Kidney (tissue), 14 donors: ENCODE data around the gene MYRIP. TPM values are rescaled to one million over a fixed set of nuclear protein-coding genes. Genes with fewer than 3 reads are reported as not detected.

Experiments used
- DNase-seq, 5 donors: peaks; one replicate each; pipeline ENCODE4 v3.0.0-alpha.2; 2013 to 2020
- FAIRE-seq: peaks from 2 replicates; lab custom pipeline; 2012; peaks lifted over from hg19 to GRCh38; lab: Jason Lieb, UNC
- H3K27ac ChIP-seq, 2 donors: one replicate each; pipeline ENCODE4 v1.7.0; 2013; ENCODE audit warnings: low read depth in 2 of 2, low read length in 2 of 2, inconsistent platforms in 1 of 2
- H3K27me3 ChIP-seq: one replicate; pipeline ENCODE4 v1.7.1; 2013; ENCODE audit warnings: low read length, inconsistent platforms; ENCODE audit not compliant: control insufficient read depth, insufficient read depth
- H3K36me3 ChIP-seq, 3 donors: one replicate each; pipeline versions ENCODE4 v1.7.0 to v1.7.1; 2013; ENCODE audit warnings: low read length in 3 of 3, control low read depth in 1 of 3, inconsistent platforms in 1 of 3; ENCODE audit not compliant: insufficient read depth in 3 of 3, control insufficient read depth in 2 of 3
- H3K4me1 ChIP-seq, 3 donors: one replicate each; pipeline versions ENCODE4 v1.7.0 to v1.7.1; 2013; ENCODE audit warnings: low read length in 3 of 3, inconsistent platforms in 1 of 3, low read depth in 1 of 3; ENCODE audit not compliant: control insufficient read depth in 2 of 3, insufficient read depth in 2 of 3
- H3K4me3 ChIP-seq, 3 donors: one replicate each; pipeline versions ENCODE4 v1.7.0 to v1.8.1; 2013; ENCODE audit warnings: low read length in 3 of 3, control low read depth in 1 of 3, inconsistent platforms in 1 of 3
- H3K9ac ChIP-seq, 3 donors: one replicate each; pipeline versions ENCODE4 v1.7.0 to v1.7.1; 2013; ENCODE audit warnings: low read length in 3 of 3, control low read depth in 1 of 3, inconsistent platforms in 1 of 3
- H3K9me3 ChIP-seq, 3 donors: one replicate each; pipeline versions ENCODE4 v1.7.0 to v1.7.1; 2013; ENCODE audit warnings: low read length in 3 of 3, control low read depth in 1 of 3, inconsistent platforms in 1 of 3; ENCODE audit not compliant: control insufficient read depth in 2 of 3, insufficient read depth in 1 of 3
- intact Hi-C: fragments of 100-400 bp; cut with DNase I; formaldehyde crosslinking; loops from one replicate; pipeline ENCODE4 v1.11.1; 2022
- polyA plus RNA-seq: library from polyadenylated mRNA; stranded (reverse); fragments of 350-450 nt; fragmentation: Illumina TruSeq; extraction: RNeasy Lipid Tissue Mini Kit (QIAGEN cat#74804); gene quantifications from one replicate; pipeline ENCODE4 v1.2.3, GENCODE V29; 2014; ENCODE audit warnings: low read depth, low replicate concordance; ENCODE audit not compliant: insufficient read depth
- total RNA-seq: library from RNA; stranded (reverse); fragmentation: NEBNext Ultra II Directional; extraction: Animal tissue kit (Norgen Biotek cat#: 25700); gene quantifications from one replicate; pipeline ENCODE4 v1.2.1, GENCODE V29; 2021
- TF ChIP-seq, protein P1 (sequence below): IDR thresholded peaks from 3 replicates; pipeline ENCODE4 v1.5.1; 2012; ENCODE audit warnings: mild to moderate bottlenecking, moderate library complexity, borderline replicate concordance; ENCODE audit not compliant: insufficient read depth; ENCODE audit errors: extremely low read depth
- donor health status: control.
- donor health status: control.
- donor health status: control.
- donor health status: control.
- donor health status: control.
- donor health status: DM: yes; HTN: yes; CAD: no.
- donor health status: Normal renal cell carcinoma (clear cell type).

The MYRIP gene
- total and polyA plus RNA-seq, 2 donors from 2014 or later = 0.92 to 6.6 TPM

DNA sequence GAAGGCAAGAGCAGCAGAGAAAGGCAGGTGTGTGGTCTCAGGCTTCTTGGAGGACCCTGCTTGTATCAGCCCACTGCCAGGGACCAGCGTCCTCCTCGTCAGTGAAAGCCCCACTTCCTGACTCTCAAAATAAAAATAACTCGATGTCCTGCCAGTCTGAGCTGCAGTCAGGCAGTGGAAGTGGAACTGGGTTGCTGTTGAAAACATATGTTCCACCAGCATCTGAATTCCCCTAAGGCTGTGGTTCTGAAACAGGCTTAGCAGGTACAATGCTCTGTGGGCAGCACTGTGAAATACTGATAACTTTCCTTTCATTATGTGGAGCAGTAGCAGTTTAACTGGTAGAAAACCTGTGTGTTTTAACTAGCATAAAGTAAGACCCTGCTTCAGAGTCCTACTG lies 378.5 kb downstream of the MYRIP start:
- no peaks in the 10 kb centered on the region for H3K9me3 ChIP-seq
- no peak overlapping the region for H3K9ac ChIP-seq
- TF ChIP-seq, protein P1, sequence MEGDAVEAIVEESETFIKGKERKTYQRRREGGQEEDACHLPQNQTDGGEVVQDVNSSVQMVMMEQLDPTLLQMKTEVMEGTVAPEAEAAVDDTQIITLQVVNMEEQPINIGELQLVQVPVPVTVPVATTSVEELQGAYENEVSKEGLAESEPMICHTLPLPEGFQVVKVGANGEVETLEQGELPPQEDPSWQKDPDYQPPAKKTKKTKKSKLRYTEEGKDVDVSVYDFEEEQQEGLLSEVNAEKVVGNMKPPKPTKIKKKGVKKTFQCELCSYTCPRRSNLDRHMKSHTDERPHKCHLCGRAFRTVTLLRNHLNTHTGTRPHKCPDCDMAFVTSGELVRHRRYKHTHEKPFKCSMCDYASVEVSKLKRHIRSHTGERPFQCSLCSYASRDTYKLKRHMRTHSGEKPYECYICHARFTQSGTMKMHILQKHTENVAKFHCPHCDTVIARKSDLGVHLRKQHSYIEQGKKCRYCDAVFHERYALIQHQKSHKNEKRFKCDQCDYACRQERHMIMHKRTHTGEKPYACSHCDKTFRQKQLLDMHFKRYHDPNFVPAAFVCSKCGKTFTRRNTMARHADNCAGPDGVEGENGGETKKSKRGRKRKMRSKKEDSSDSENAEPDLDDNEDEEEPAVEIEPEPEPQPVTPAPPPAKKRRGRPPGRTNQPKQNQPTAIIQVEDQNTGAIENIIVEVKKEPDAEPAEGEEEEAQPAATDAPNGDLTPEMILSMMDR = no peak
- FAIRE-seq (no peak), DNase-seq (peak in 1 of 5 donors; percentile 16)
- no peaks in the 10 kb centered on the region for H3K36me3 ChIP-seq
- H3K27me3 ChIP-seq = no peaks in the 10 kb centered on the region
- H3K27ac ChIP-seq = no peak overlapping the region
- no peak overlapping the region for H3K4me3 ChIP-seq
- intact Hi-C loops = loop anchor here (5.0 kb wide), 1 partner anchor 129 kb away; no protein-coding TSS in a partner anchor
- no peaks in the 10 kb centered on the region for H3K4me1 ChIP-seq

DNA sequence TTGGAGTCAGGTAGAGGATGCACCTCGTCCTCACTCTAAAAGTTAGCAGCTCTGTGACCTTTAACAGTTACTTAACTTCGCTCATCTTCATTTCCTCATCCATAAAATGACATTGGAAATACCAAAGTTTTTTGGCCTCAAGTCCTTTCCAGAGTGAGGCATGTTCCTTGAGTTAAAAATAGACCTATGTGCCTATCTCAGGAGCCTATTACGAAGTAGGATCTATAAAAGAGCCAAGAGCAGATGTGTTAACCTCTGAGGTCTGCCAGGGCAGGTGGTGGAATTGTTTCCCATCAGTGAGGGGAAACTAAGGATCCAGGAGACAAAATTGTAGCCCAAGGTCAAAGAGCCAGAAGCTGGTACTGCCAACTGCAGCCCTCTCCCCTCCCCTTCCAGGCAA lies 379.7 kb downstream of the MYRIP start:
- H3K27me3 ChIP-seq = no peaks in the 10 kb centered on the region
- FAIRE-seq = no peak
- H3K9me3 ChIP-seq = no peaks in the 10 kb centered on the region
- H3K9ac ChIP-seq = no peak overlapping the region
- intact Hi-C loops = loop anchor here (5.0 kb wide), 1 partner anchor 128 kb away; no protein-coding TSS in a partner anchor
- TF ChIP-seq, protein P1 = no peak
- H3K36me3 ChIP-seq = no peaks in the 10 kb centered on the region
- no peak overlapping the region for H3K4me3 ChIP-seq
- H3K27ac ChIP-seq = no peak overlapping the region
- H3K4me1 ChIP-seq = no peaks in the 10 kb centered on the region
- no peak for DNase-seq

DNA sequence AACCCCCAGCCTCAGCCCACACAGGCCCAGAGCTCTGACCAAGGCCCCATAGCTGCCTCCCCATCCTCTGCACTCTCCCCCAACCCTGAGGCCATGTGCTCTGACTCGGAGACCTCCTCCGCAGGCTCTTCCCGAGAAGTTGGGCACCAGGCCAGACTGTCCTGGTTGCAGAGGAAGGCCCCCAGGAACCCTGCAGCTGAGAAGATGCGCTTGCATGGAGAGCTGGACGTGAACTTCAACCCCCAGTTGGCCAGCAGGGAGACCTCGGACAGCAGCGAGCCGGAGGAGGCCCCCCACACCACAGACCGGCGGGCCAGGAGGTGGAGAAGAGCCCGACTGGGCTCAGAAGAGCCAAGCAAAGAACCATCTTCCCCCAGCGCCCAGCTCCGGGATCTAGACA lies 380.6 kb downstream of the MYRIP start:
- no peak for FAIRE-seq
- Histone ChIP-seq H3K4me1 (no peaks in the 10 kb centered on the region), H3K4me3 (no peak overlapping the region), H3K27me3 (no peaks in the 10 kb centered on the region), H3K36me3 (no peaks in the 10 kb centered on the region), H3K9me3 (no peaks in the 10 kb centered on the region), H3K27ac (no peak overlapping the region), H3K9ac (no peak overlapping the region)
- TF ChIP-seq, protein P1 = no peak
- DNase-seq = no peak
- intact Hi-C loops = no loop called here

DNA sequence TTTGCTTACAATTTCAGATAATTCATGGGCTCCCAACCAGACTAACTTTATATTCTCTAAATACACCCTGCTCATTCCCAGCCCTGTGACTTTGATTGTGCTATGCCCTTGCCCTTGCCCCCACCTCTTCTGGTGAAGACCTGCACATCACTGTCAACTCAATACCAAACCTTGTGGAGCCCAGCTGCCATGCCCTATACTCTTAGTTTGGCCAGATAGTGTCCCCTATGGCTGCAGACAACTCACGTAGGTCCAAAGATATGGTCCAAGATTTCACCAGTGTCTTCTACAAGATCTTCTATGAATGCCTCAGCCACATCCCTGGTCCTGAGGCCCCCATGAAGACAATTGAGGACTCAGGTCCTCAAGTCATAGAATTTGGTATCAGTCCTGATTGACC lies 381.8 kb downstream of the MYRIP start:
- no peaks in the 10 kb centered on the region for H3K36me3 ChIP-seq

More for the DNA sequence above, 381.8 kb downstream of the MYRIP start:
- FAIRE-seq = no peak
- H3K27me3 ChIP-seq = no peaks in the 10 kb centered on the region
- TF ChIP-seq, protein P1 = no peak
- H3K4me3 ChIP-seq = no peak overlapping the region
- no peaks in the 10 kb centered on the region for H3K9me3 ChIP-seq
- intact Hi-C loops = no loop called here
- no peaks in the 10 kb centered on the region for H3K4me1 ChIP-seq
- no peak overlapping the region for H3K27ac ChIP-seq
- no peak overlapping the region for H3K9ac ChIP-seq
- DNase-seq = no peak
